DND-41 (cell line): ENCODE measurements around the gene ALDH9A1.

Source experiments
- CTCF ChIP-seq: IDR thresholded peaks from 2 replicates; pipeline ENCODE4 v1.5.1; 2012; ENCODE audit warnings: borderline replicate concordance, low read length, moderate library complexity, mild to moderate bottlenecking; ENCODE audit not compliant: poor library complexity, severe bottlenecking; ENCODE audit errors: extremely low read depth
- EZH2 ChIP-seq: IDR thresholded peaks from 3 replicates; pipeline ENCODE4 v1.6.1; 2012; ENCODE audit warnings: borderline replicate concordance, low read depth, mild to moderate bottlenecking, moderate library complexity, low read length, inconsistent platforms; ENCODE audit not compliant: severe bottlenecking

DNA sequence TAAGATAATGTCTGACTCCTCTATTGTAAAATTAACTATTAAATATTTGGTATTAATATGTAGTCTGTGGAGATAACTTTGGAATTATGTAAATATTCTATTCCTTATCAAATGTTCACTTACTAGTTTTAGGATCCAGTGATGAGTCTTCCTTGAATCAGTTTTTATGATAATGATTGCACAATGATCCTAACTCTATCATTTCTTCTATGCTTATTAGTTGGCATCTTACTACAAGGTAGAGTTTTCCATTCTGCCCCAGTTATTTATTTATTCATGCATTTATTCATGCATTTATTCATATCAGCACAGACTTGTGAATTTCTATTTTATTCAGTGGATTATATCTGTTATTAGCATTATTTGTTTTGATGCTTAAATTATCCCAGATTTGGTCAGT, 74.7 kb downstream of the ALDH9A1 start:
- TF ChIP-seq CTCF (no peak), EZH2 (no peak)
